Hematopoietic multipotent progenitor cell treated with erythropoietin and hydrocortisone succinate and interleukin-3 and kit ligand, for 15 days (in vitro differentiated cells): ENCODE data around the gene RNF141.

Source experiments
- DNase-seq: peaks from one replicate; pipeline ENCODE4 v3.0.0-alpha.2; 2015; ENCODE audit warnings: low spot score

The RNF141 gene

DNA sequence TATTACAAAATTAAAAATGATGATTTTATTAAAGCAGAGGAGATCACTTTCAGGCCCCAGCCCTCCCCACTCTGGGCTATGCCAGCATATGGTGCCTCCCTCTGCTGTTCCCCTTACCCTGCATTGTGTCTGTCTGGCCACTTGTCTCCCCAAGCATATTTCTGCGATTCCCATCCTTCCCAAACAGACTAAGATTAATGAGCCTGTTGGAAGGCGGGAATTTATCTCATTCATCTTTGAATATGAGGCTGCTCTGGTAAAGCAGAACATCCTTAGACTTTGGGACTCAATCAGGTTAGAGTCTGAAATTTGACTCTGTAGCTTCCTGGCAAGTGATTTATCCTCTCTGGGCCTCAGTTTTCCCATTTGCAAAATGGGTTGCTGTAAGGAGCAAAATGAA lies 60.2 kb downstream of the RNF141 start:
- no peak for DNase-seq

DNA sequence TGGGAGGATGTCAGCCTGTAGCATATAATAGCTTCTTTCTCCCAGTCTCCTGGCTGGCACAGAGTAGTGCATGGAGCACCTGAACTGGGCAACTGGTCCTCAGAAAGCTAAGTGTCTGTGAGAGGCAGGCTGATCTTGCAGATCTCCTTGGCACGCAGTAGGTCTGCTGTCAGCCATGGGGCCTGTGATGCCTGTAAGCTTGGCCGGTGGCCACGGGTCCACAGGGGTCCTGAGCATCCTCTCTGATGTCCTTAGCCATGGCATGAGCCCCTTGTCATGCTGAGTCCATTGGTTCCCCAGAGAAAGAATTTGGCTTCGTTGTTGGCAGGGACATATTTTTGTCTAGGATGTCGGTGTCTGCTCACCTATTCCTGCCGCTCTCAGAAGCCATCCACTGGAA lies 61.0 kb downstream of the RNF141 start:
- no peak for DNase-seq

DNA sequence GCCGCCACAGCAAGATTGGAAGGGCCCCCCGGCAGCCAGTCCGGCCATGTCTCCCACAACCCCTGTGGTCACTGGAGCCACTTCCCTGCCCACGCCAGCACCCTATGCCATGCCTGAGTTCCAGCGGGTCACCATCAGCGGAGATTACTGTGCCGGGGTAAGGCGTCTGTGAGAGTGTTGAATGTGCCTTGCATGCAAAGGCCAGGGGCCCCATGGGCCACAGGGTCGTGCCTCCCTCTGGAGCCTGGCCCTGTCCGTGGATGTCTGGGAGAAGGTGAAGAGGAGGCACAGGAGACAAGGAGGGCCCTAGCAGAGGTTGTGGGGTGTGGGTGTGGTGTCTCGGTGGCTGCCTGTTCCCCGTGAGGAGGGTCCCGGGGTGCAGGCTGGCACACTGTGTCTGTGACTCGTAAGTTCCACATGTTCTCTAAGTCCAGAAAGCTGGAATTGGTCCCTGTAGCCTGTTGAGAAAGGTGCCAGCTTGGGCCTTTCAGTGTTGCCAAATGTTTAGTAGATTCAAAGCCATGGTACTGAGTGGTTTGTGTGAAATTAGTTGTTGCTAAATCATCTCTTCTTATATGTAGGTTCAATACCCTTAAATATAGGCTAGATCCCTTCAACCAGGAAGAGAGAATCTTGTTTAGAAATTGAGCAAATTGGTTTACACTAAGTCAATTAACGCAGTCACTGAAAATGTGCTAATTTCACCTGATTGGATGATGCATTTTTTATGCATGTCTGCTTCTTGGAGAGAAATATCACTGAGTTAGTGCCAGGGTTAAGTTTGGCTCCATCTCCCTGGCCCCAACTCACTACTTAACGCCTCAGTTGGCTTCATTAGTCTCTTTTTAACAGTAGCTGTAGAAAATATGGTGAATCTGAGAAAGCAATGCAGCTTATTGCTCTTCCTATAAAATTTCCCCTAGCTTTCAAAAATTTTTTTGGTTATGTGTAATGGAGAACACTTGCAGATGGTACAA lies 62.1 kb downstream of the RNF141 start:
- no peak for DNase-seq

DNA sequence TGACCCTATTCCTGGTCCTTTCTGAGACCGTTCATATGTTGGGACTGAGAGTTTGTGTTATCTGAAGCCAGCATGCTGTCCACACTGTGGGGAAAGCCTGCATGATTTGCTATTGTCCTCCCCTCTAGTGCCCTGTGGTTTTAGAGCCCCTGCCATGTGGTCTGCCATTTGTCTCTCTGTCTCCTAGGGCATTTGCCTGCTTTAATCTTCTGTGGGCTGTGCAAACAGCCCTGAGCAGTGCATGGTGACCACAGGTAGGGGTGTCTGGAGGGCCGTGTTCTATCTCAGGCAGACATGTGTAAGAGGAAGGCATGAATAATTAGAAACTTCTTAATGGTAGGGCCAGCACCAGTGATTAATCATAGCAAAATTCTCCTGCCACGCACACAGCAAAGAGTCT lies 62.9 kb downstream of the RNF141 start:
- DNase-seq: no peak

DNA sequence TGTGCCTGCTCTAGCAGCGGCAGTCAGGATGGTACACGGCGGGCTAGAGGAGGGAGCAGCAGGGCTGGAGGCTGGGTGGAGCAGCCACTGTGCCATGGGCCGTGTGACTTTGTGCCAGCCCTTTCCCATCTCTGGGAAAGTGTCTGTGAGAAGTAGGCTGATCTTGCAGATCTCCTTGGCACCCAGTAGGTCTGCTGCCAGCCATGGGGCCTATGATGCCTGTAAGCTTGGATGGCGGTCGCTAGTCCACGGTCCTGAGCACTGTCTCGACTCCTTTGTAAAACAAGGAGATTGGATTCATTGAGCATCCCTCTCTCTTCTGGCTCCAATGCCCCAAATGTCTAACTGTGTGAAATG lies 63.3 kb downstream of the RNF141 start:
- no peak for DNase-seq

DNA sequence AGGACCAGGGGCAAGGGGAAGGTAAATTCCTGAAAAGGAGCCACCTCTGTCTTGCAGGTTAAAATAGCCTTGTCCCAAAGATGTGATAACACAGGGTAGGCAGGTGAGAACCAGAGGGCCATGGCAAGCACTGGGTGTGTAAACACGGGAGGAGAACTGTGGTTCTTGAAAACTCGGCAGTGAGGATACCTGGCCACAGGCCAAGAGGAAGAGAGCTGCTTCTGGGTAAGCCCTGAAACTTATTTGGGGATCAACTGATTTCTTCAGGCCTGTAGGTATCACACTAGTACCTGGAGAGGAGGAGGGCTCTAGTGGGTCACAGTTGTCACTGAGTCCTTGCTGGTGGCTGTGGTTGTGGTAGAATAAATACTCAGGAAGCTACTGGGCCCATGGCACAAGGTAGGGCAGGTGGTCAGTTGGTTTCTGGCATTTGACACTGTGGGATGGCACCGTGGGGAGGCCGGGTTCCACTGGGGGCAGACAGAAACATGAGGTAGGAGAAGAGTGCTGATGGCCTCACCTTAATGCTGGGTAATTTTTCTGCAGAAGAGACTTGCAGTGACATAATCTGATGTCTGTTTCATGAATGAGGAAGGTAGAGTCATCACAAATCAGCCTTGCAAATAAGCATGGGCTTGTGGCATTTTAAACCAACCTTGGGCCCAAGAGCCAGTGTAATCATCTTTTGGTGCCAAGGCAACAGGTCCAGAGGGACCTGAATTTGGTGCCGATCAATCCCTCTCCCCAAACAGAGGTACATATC lies 63.9 kb downstream of the RNF141 start:
- no peak for DNase-seq

DNA sequence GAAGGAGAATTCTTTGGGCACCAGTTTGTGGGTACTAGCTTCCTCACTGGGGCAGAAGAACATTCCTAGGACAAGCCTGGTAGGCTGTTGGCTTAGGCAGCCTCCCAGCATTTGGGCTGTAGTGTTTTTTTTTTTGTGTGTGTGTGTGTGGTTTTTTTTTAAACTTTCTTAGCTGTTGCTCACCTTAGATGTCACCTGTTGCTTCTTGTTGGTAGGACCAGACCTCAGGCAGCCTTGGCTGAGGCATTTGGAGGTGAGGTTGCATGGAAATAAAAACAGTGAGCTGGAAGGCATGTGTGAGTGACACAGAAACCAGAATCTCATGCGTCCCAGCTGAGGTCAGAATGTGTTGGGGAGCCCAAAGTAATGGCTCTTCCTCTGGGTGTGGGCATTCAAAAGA lies 64.6 kb downstream of the RNF141 start:
- no peak for DNase-seq

DNA sequence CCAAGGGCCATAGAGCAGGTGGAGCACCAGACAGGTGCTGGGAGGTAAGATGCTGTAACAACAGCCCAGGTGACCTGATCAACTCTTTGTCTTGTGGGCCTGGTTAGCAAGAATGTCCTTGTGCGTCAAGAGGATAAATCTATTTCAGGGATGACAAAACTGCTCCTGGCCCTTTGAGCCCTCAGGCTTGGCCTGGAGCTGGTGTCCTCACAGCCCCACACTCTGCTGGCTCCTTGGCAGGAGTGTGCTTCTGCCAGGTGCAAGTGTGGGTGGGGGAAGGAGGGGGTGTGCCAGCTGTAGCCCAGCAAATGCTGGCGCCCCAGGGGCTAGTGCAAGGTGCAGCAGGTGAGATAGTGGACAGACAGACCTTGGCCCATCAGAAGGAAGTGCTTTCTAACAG lies 66.4 kb downstream of the RNF141 start:
- DNase-seq: no peak

DNA sequence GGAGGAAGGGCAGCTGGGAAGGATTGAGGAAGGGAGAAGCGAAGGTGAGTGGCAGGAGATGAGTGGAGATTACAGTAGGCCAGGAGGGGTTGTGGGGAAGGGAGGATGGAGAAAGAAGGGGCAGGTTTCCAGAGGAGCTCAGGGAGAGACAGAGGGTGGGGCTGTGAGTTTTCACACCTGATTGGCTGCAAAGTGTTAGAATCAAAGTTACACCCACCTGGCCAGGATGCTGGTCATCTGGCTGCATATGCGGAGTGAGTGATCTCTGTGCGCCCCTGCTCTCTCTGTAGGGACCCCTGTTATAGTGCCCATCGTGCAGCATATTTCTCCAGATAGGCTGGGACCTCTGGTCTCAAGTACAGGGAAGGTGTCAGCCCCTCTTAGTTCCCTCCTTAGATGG lies 67.6 kb downstream of the RNF141 start:
- no peak for DNase-seq

DNA sequence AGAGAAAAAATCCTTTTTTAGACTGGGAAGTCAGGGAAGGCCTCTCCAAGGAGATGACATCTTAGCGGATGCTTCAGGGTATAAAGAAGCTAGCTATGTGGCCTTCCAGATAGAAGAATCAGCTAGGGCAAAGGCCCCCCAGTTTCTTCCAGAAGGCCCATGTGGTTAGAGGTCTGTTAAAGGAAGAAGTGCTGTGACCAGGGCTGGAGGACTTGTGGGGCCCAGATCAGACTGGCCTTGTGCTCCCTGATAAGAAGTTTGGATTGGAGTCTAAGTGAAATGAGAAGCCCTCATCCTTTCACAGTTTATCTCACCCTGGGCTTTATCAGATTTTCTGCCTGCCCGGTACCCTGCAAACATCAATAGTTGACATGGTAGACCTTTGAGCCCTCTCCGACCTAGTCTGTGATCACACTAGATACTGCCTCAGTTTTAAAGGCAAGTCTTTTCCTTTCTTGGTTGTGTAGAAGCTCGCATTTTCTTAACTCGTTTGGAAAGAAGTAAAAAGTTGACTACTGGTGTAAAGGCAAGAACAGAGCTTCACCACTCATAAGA lies 78.2 kb downstream of the RNF141 start:
- DNase-seq: no peak
